Measurements from ENCODE around the gene SRSF3. TPM values are rescaled to one million over a fixed set of nuclear protein-coding genes. Genes with fewer than 3 reads are reported as not detected.

Gene SRSF3
- total RNA-seq, 2 experiments from 2014 or later: 550 to 556 TPM

GRCh38 chr6:36578431-36578830 lies 15.7 kb upstream of the SRSF3 start:
- Histone ChIP-seq H3K4me3 (ENCODE audit: low read length) (no peak overlapping the region), H3K36me3 (ENCODE audit: insufficient read depth, low read length) (no peaks in the 10 kb centered on the region), H3K27me3 (ENCODE audit: control insufficient read depth in 1 of 2, insufficient read depth in 2 of 2, low read length in 2 of 2) (no peaks in the 10 kb centered on the region), H3K9me3 (ENCODE audit: control insufficient read depth in 1 of 2, insufficient read depth in 1 of 2, low read length in 2 of 2) (no peaks in the 10 kb centered on the region), H3K27ac (ENCODE audit: low read depth in 1 of 2, low read length in 2 of 2) (no peak overlapping the region), H3K4me1 (ENCODE audit: insufficient read depth, low read length) (peaks cover 2% of the 10 kb centered on the region)
- DNase-seq (no peak), ATAC-seq (ENCODE audit: poor library complexity) (no peak)
- no peak overlapping the region for H3K27ac Mint-ChIP-seq
- ChIA-PET POLR2A (interaction anchor here (1.7 kb wide), 1 partner anchor 18 kb away, joined by 4 read pairs; no protein-coding TSS in a partner anchor), CTCF (interaction anchor here (1.9 kb wide), 1 partner anchor 15 kb away, joined by 7 read pairs; no protein-coding TSS in a partner anchor)
- H3K4me3 Mint-ChIP-seq: no peak overlapping the region
- peaks cover 9% of the 10 kb centered on the region for H3K4me1 Mint-ChIP-seq (ENCODE audit: low read depth)
- no peak for TF ChIP-seq CTCF (IDR thresholded peaks at IDR 0.05)
- H3K27me3 Mint-ChIP-seq: no peaks in the 10 kb centered on the region
- no peaks in the 10 kb centered on the region for H3K36me3 Mint-ChIP-seq (ENCODE audit: low read depth)
- intact Hi-C loops (cut with DNase I, micrococcal nuclease): loop anchor here (2.0 to 5.0 kb wide), 3 partner anchors 32 to 156 kb away; partner anchors contain the start of gene STK38 (in 1 of the 2)
- H3K9me3 Mint-ChIP-seq: no peaks in the 10 kb centered on the region

- Mint-ChIP-seq H3K4me3 (no peak overlapping the region), H3K9me3 (no peaks in the 10 kb centered on the region), H3K27me3 (no peaks in the 10 kb centered on the region), H3K27ac (no peak overlapping the region), H3K4me1 (ENCODE audit: low read depth) (peaks cover 9% of the 10 kb centered on the region), H3K36me3 (ENCODE audit: low read depth) (no peaks in the 10 kb centered on the region)
- intact Hi-C loops (cut with DNase I, micrococcal nuclease): no loop called here
- H3K4me3 ChIP-seq (ENCODE audit: low read length): no peak overlapping the region
- ChIA-PET POLR2A (interaction anchor here (1.0 to 1.7 kb wide), 8 partner anchors 14 to 86 kb away, joined by 3 to 8 read pairs (median 4); partner anchors contain the start of genes SRSF3 and STK38), CTCF (interaction anchor here (0.9 to 1.9 kb wide), 12 partner anchors 13 to 157 kb away, joined by 3 to 12 read pairs (median 4); no protein-coding TSS in a partner anchor)
- H3K4me1 ChIP-seq (ENCODE audit: insufficient read depth, low read length): peaks cover 6% of the 10 kb centered on the region
- ATAC-seq (ENCODE audit: poor library complexity) (no peak), DNase-seq (no peak)
- TF ChIP-seq CTCF (IDR thresholded peaks at IDR 0.05): no peak
- H3K36me3 ChIP-seq (ENCODE audit: insufficient read depth, low read length): no peaks in the 10 kb centered on the region
- H3K27me3 ChIP-seq (ENCODE audit: control insufficient read depth in 1 of 2, insufficient read depth in 2 of 2, low read length in 2 of 2): no peaks in the 10 kb centered on the region
- no peaks in the 10 kb centered on the region for H3K9me3 ChIP-seq (ENCODE audit: control insufficient read depth in 1 of 2, insufficient read depth in 1 of 2, low read length in 2 of 2)
- no peak overlapping the region for H3K27ac ChIP-seq (ENCODE audit: low read depth in 1 of 2, low read length in 2 of 2)
Observed at GRCh38 chr6:36580184-36580526, 14.0 kb upstream of the SRSF3 start.

- peaks cover 9% of the 10 kb centered on the region for H3K4me1 Mint-ChIP-seq (ENCODE audit: low read depth)
- Histone ChIP-seq H3K27ac (ENCODE audit: low read depth in 1 of 2, low read length in 2 of 2) (no peak overlapping the region), H3K36me3 (ENCODE audit: insufficient read depth, low read length) (no peaks in the 10 kb centered on the region), H3K4me1 (ENCODE audit: insufficient read depth, low read length) (peaks cover 6% of the 10 kb centered on the region), H3K27me3 (ENCODE audit: control insufficient read depth in 1 of 2, insufficient read depth in 2 of 2, low read length in 2 of 2) (no peaks in the 10 kb centered on the region), H3K4me3 (ENCODE audit: low read length) (no peak overlapping the region), H3K9me3 (ENCODE audit: control insufficient read depth in 1 of 2, insufficient read depth in 1 of 2, low read length in 2 of 2) (no peaks in the 10 kb centered on the region)
- H3K36me3 Mint-ChIP-seq (ENCODE audit: low read depth): no peaks in the 10 kb centered on the region
- H3K27ac Mint-ChIP-seq: no peak overlapping the region
- DNase-seq (no peak), ATAC-seq (ENCODE audit: poor library complexity) (no peak)
- H3K9me3 Mint-ChIP-seq: no peaks in the 10 kb centered on the region
- no peak overlapping the region for H3K4me3 Mint-ChIP-seq
- POLR2A ChIA-PET: interaction anchor here (1.0 kb wide), 1 partner anchor 12 kb away, joined by 3 read pairs; no protein-coding TSS in a partner anchor
- intact Hi-C loops (cut with DNase I, micrococcal nuclease): no loop called here
- no peaks in the 10 kb centered on the region for H3K27me3 Mint-ChIP-seq
- CTCF ChIA-PET: interaction anchor here (0.6 to 0.9 kb wide), 2 partner anchors 153 to 158 kb away, joined by 3 to 4 read pairs; no protein-coding TSS in a partner anchor
- no peak for TF ChIP-seq CTCF (IDR thresholded peaks at IDR 0.05)
Observed at GRCh38 chr6:36581716-36582115, 12.4 kb upstream of the SRSF3 start.
